KMS-11 (cell line): ENCODE measurements around the gene LIN7C.

Source experiments
- H2AFZ ChIP-seq: fragments of 200-600 bp; sonication (generic); 2 replicates; pipeline ENCODE4 v1.6.1; 2016; ENCODE audit warnings: antibody characterized with exemption, mixed run types, low read depth
- H3K27ac ChIP-seq: fragments of 200-600 bp; sonication (generic); 2 replicates; pipeline ENCODE4 v1.6.1; 2016; ENCODE audit warnings: mild to moderate bottlenecking, mixed run types
- H3K27me3 ChIP-seq: fragments of 200-600 bp; sonication (generic); 2 replicates; pipeline ENCODE4 v1.6.1; 2017; ENCODE audit warnings: mild to moderate bottlenecking, low read depth, mixed run types, moderate library complexity; ENCODE audit not compliant: insufficient read depth
- H3K36me3 ChIP-seq: fragments of 200-600 bp; sonication (generic); 2 replicates; pipeline ENCODE4 v1.6.1; 2017; ENCODE audit warnings: mild to moderate bottlenecking, mixed run types; ENCODE audit not compliant: insufficient read depth
- H3K4me1 ChIP-seq: fragments of 200-600 bp; sonication (generic); 2 replicates; pipeline ENCODE4 v1.6.1; 2016; ENCODE audit warnings: mild to moderate bottlenecking, low read depth, mixed run types; ENCODE audit not compliant: poor library complexity, severe bottlenecking
- H3K4me2 ChIP-seq: fragments of 200-600 bp; sonication (generic); 2 replicates; pipeline ENCODE4 v1.7.0; 2016; ENCODE audit warnings: mild to moderate bottlenecking, mixed run types
- H3K4me3 ChIP-seq: fragments of 200-600 bp; sonication (generic); IDR thresholded peaks from 2 replicates; pipeline ENCODE4 v1.6.1; 2017; ENCODE audit warnings: low read depth, low read length, mixed read lengths; ENCODE audit not compliant: insufficient read depth
- H3K79me2 ChIP-seq: fragments of 200-600 bp; sonication (generic); 2 replicates; pipeline ENCODE4 v1.6.1; 2016; ENCODE audit warnings: low read depth, mixed run types; ENCODE audit not compliant: insufficient read depth
- H3K9ac ChIP-seq: fragments of 200-600 bp; sonication (generic); 2 replicates; pipeline ENCODE4 v1.6.1; 2016; ENCODE audit warnings: mild to moderate bottlenecking, mixed run types
- H4K20me1 ChIP-seq: fragments of 200-600 bp; sonication (generic); 2 replicates; pipeline ENCODE4 v1.6.1; 2016; ENCODE audit warnings: mild to moderate bottlenecking, mixed run types; ENCODE audit not compliant: insufficient read depth
- CTCF ChIP-seq: fragments of 200-600 bp; sonication (generic); conservative IDR thresholded peaks from 2 replicates; pipeline ENCODE4 v1.6.1; 2017; ENCODE audit warnings: low read depth, mild to moderate bottlenecking, antibody characterized with exemption, low read length, moderate library complexity, mixed read lengths

The LIN7C gene

GRCh38 chr11:27456795-27457329 lies 49.7 kb downstream of the LIN7C start:
- H3K4me2 ChIP-seq: no peak overlapping the region
- no peak for TF ChIP-seq CTCF

GRCh38 chr11:27456140-27456794 lies 50.3 kb downstream of the LIN7C start:
- Histone ChIP-seq H3K27me3 (no peaks in the 10 kb centered on the region), H4K20me1 (no peaks in the 10 kb centered on the region), H3K9ac (no peak overlapping the region), H2AFZ (no peak overlapping the region), H3K36me3 (no peaks in the 10 kb centered on the region), H3K27ac (no peak overlapping the region), H3K4me2 (no peak overlapping the region), H3K79me2 (no peaks in the 10 kb centered on the region), H3K4me3 (no peak overlapping the region), H3K4me1 (no peaks in the 10 kb centered on the region)
- no peak for TF ChIP-seq CTCF

More at GRCh38 chr11:27456795-27457329, 49.7 kb downstream of the LIN7C start:
- Histone ChIP-seq H3K4me3 (no peak overlapping the region), H3K9ac (no peak overlapping the region), H3K27me3 (no peaks in the 10 kb centered on the region), H2AFZ (no peak overlapping the region), H3K79me2 (no peaks in the 10 kb centered on the region), H3K27ac (no peak overlapping the region), H4K20me1 (no peaks in the 10 kb centered on the region), H3K36me3 (no peaks in the 10 kb centered on the region), H3K4me1 (no peaks in the 10 kb centered on the region)

- H3K79me2 ChIP-seq: no peaks in the 10 kb centered on the region
- H3K9ac ChIP-seq: no peak overlapping the region
- H3K27ac ChIP-seq: no peak overlapping the region
- H4K20me1 ChIP-seq: no peaks in the 10 kb centered on the region
- no peak for TF ChIP-seq CTCF
- no peaks in the 10 kb centered on the region for H3K4me1 ChIP-seq
- no peak overlapping the region for H3K4me2 ChIP-seq
- no peak overlapping the region for H3K4me3 ChIP-seq
- no peaks in the 10 kb centered on the region for H3K27me3 ChIP-seq
- H2AFZ ChIP-seq: no peak overlapping the region
- no peaks in the 10 kb centered on the region for H3K36me3 ChIP-seq
Measured at GRCh38 chr11:27455667-27456066, 50.9 kb downstream of the LIN7C start.

- Histone ChIP-seq H2AFZ (no peak overlapping the region), H3K36me3 (no peaks in the 10 kb centered on the region), H3K27ac (no peak overlapping the region), H3K4me3 (no peak overlapping the region), H3K4me1 (no peaks in the 10 kb centered on the region), H3K4me2 (no peak overlapping the region), H3K27me3 (no peaks in the 10 kb centered on the region), H3K79me2 (no peaks in the 10 kb centered on the region), H3K9ac (no peak overlapping the region), H4K20me1 (no peaks in the 10 kb centered on the region)
- no peak for TF ChIP-seq CTCF
Measured at GRCh38 chr11:27453701-27454100, 52.9 kb downstream of the LIN7C start.
